Stimulated activated naive CD8-positive, alpha-beta T cell treated with anti-CD3 and anti-CD28 coated beads, Interleukin-15, Interleukin-2, amounts not matched to agents 100 ng/mL and 50 ng/mL, for 24 hours (primary cell): ENCODE results near the gene GBX2.

Experiments
- H3K27ac Mint-ChIP-seq: one replicate; pipeline ENCODE4 v1.8.0; 2021; ENCODE audit warnings: mild to moderate bottlenecking, mixed read lengths
- H3K27me3 Mint-ChIP-seq: one replicate; pipeline ENCODE4 v1.8.0; 2021; ENCODE audit warnings: mixed read lengths
- H3K36me3 Mint-ChIP-seq: one replicate; pipeline ENCODE4 v1.8.0; 2021; ENCODE audit warnings: low read depth, mixed read lengths
- H3K4me1 Mint-ChIP-seq: one replicate; pipeline ENCODE4 v1.8.0; 2021; ENCODE audit warnings: low read depth, mixed read lengths
- H3K4me3 Mint-ChIP-seq: one replicate; pipeline ENCODE4 v1.8.0; 2021; ENCODE audit warnings: mild to moderate bottlenecking, mixed read lengths
- H3K9me3 Mint-ChIP-seq: one replicate; pipeline ENCODE4 v1.8.0; 2021; ENCODE audit warnings: mixed read lengths

The GBX2 gene

DNA sequence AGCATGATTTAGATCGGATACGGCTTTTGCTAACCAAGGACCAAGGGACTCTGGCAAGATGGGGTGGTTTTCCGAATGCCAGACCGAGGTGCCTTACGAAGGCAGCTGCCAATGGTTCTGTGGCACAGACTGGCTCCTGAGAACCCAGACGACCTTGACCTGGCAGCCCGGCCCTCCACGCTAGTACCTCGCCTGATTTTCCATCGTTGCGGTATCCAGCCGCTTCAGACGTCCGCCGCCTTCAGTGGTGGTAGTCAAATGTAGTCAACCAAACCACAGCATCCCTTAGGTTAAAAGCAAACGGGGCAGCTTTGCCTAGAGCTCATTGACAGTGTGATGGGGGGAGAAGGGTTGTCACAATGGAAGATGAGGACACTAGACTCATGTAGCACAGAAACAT lies 42.6 kb downstream of the GBX2 start:
- Mint-ChIP-seq H3K4me3 (no peak overlapping the region), H3K27me3 (no peaks in the 10 kb centered on the region), H3K36me3 (no peaks in the 10 kb centered on the region), H3K4me1 (no peaks in the 10 kb centered on the region), H3K9me3 (no peaks in the 10 kb centered on the region), H3K27ac (no peak overlapping the region)

GRCh38 chr2:236124182-236124893 lies 43.8 kb downstream of the GBX2 start:
- H3K27ac Mint-ChIP-seq = no peak overlapping the region
- no peaks in the 10 kb centered on the region for H3K36me3 Mint-ChIP-seq
- H3K4me3 Mint-ChIP-seq = no peak overlapping the region
- no peaks in the 10 kb centered on the region for H3K4me1 Mint-ChIP-seq
- no peaks in the 10 kb centered on the region for H3K9me3 Mint-ChIP-seq
- peaks cover under 1% of the 10 kb centered on the region for H3K27me3 Mint-ChIP-seq

GRCh38 chr2:236123716-236124115 lies 44.5 kb downstream of the GBX2 start:
- H3K36me3 Mint-ChIP-seq = no peaks in the 10 kb centered on the region
- no peaks in the 10 kb centered on the region for H3K4me1 Mint-ChIP-seq
- H3K9me3 Mint-ChIP-seq = no peaks in the 10 kb centered on the region
- no peak overlapping the region for H3K4me3 Mint-ChIP-seq
- H3K27ac Mint-ChIP-seq = no peak overlapping the region
- peaks cover 6% of the 10 kb centered on the region for H3K27me3 Mint-ChIP-seq

GRCh38 chr2:236122236-236122635 lies 46.0 kb downstream of the GBX2 start:
- no peaks in the 10 kb centered on the region for H3K9me3 Mint-ChIP-seq
- H3K27me3 Mint-ChIP-seq = peaks cover 13% of the 10 kb centered on the region
- no peaks in the 10 kb centered on the region for H3K4me1 Mint-ChIP-seq
- no peaks in the 10 kb centered on the region for H3K36me3 Mint-ChIP-seq
- H3K4me3 Mint-ChIP-seq = no peak overlapping the region
- no peak overlapping the region for H3K27ac Mint-ChIP-seq

DNA sequence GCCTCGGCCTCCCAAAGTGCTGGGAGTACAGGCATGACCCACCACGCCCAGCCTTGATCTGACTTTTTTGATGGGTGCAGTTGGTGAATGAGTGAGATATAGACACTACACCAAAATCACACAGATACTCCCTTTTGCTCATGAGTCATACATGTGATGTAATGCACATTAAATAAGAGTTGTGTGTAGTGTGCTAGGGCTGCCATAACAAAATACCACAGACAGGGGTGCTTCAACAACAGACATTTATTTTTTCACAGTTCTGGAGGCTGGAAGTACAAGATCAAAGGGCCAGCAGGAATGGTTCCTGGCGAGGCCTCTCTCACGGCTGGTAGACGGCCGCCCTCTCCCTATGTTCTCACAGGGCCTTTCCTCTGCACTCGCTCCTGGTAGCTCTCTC lies 46.6 kb downstream of the GBX2 start:
- Mint-ChIP-seq H3K27ac (no peak overlapping the region), H3K27me3 (peaks cover 15% of the 10 kb centered on the region), H3K9me3 (no peaks in the 10 kb centered on the region), H3K4me3 (no peak overlapping the region), H3K4me1 (no peaks in the 10 kb centered on the region), H3K36me3 (no peaks in the 10 kb centered on the region)

DNA sequence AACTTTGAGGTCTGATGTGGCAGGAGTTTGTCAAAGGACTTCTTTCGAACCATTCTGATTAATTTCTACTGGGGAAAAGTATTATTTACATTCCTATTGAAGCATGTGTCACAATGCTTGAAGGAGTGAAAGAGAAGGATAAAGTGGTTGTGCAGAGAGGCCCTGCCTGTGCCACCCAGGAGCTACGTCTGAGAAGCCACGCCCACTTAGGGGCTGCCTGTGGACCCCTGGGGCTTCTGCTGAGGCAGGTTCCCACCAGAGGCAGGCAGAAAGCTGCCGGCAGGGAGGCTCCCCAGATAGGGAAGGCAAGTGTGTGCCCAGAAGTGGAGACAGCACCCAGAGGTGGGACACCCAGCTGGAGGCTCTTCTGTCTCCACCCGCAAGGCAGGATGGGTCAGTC lies 47.4 kb downstream of the GBX2 start:
- Mint-ChIP-seq H3K4me3 (no peak overlapping the region), H3K9me3 (no peaks in the 10 kb centered on the region), H3K4me1 (no peaks in the 10 kb centered on the region), H3K27ac (no peak overlapping the region), H3K36me3 (no peaks in the 10 kb centered on the region), H3K27me3 (peaks cover 15% of the 10 kb centered on the region)

DNA sequence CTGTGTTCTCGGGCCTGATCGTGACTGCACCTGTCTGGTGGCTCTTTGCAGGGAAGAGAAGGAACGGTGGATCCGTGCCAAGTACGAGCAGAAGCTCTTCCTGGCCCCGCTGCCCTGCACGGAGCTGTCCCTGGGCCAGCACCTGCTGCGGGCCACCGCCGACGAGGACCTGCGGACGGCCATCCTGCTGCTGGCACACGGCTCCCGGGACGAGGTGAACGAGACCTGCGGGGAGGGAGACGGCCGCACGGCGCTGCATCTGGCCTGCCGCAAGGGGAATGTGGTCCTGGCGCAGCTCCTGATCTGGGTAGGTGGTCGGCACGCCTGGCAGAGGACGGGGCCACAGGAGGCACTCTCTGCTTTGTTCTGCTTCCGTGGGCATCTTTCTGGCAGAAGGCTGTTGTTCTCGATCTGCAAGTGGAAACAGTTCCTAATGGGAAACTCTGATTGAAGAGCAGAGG lies 48.0 kb downstream of the GBX2 start:
- Mint-ChIP-seq H3K4me3 (no peak overlapping the region), H3K27ac (no peak overlapping the region), H3K36me3 (no peaks in the 10 kb centered on the region), H3K27me3 (peaks cover 15% of the 10 kb centered on the region), H3K9me3 (no peaks in the 10 kb centered on the region), H3K4me1 (no peaks in the 10 kb centered on the region)

DNA sequence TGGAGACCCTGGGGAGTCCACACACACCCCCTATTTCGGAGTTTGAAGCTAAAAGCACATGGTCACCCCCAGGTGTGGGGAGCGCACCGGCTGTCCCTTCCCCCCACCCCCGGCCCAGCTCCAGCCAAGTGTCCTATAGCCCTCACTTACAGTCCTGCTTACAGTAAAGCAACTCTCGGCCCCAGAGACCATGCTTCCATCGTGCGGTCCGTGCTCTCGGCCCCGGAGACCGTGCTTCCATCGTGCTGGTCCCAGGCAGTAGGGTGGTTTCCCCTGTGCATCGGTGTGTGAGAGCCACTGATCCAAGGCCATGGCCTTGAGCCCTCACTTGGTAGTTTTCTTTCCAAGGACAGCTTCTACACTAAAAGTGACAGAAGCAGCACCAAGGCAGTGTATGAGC lies 48.7 kb downstream of the GBX2 start:
- H3K4me3 Mint-ChIP-seq = no peak overlapping the region

DNA sequence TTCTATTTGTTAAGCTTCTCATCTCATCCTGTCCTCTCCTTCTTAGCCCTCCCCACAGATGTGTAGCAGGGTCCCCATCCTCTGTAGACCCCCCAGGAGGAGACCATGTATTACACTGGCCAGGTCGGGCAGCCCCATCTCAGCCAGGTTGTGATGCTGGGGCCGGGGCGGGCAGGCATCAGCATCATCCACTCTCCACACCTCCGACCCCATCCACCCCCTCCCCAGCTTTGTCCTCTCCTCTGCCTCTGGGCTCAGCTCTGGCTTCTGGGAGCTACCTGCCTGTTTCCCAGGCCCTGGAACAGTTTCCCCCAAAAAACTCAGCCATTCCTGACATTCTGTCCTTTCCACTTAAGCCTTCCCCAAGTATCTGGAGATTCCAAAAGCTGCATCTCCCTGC lies 49.2 kb downstream of the GBX2 start:
- Mint-ChIP-seq H3K4me1 (no peaks in the 10 kb centered on the region), H3K9me3 (no peaks in the 10 kb centered on the region), H3K36me3 (no peaks in the 10 kb centered on the region), H3K4me3 (no peak overlapping the region), H3K27me3 (peaks cover 15% of the 10 kb centered on the region), H3K27ac (no peak overlapping the region)

More for the DNA sequence above, 48.7 kb downstream of the GBX2 start:
- Mint-ChIP-seq H3K4me1 (no peaks in the 10 kb centered on the region), H3K9me3 (no peaks in the 10 kb centered on the region), H3K27ac (no peak overlapping the region), H3K36me3 (no peaks in the 10 kb centered on the region), H3K27me3 (peaks cover 15% of the 10 kb centered on the region)

GRCh38 chr2:236117861-236118269 lies 50.3 kb downstream of the GBX2 start:
- H3K27ac Mint-ChIP-seq = no peak overlapping the region
- no peaks in the 10 kb centered on the region for H3K4me1 Mint-ChIP-seq
- no peaks in the 10 kb centered on the region for H3K36me3 Mint-ChIP-seq
- peaks cover 15% of the 10 kb centered on the region for H3K27me3 Mint-ChIP-seq
- H3K4me3 Mint-ChIP-seq = no peak overlapping the region
- H3K9me3 Mint-ChIP-seq = no peaks in the 10 kb centered on the region

GRCh38 chr2:236117401-236117800 lies 50.8 kb downstream of the GBX2 start:
- no peak overlapping the region for H3K27ac Mint-ChIP-seq
- H3K36me3 Mint-ChIP-seq = no peaks in the 10 kb centered on the region

More at GRCh38 chr2:236117401-236117800, 50.8 kb downstream of the GBX2 start:
- H3K4me3 Mint-ChIP-seq = no peak overlapping the region
- peaks cover 15% of the 10 kb centered on the region for H3K27me3 Mint-ChIP-seq
- H3K4me1 Mint-ChIP-seq = no peaks in the 10 kb centered on the region
- no peaks in the 10 kb centered on the region for H3K9me3 Mint-ChIP-seq
